Keratinocyte (primary cell): ENCODE data around the gene GRIP1. TPM values are rescaled to one million over a fixed set of nuclear protein-coding genes. Genes with fewer than 3 reads are reported as not detected.
A peak's percentile ranks its signal among the peaks of the same experiment; 100 is the strongest.

Experiments
- DNase-seq: peaks from one replicate; pipeline ENCODE4 v3.0.0-alpha.2; 2011; ENCODE audit warnings: low read depth, missing footprints, low spot score
- FAIRE-seq: peaks from 2 replicates; lab custom pipeline; 2011; peaks lifted over from hg19 to GRCh38; lab: Jason Lieb, UNC
- H2AFZ ChIP-seq: 2 replicates; pipeline ENCODE4 v1.6.0; 2012; ENCODE audit warnings: low read length, control low read depth, inconsistent platforms; ENCODE audit not compliant: control insufficient read depth
- H3K27ac ChIP-seq: 2 replicates; pipeline ENCODE4 v1.5.1; 2011; ENCODE audit warnings: low read length; ENCODE audit not compliant: control insufficient read depth, insufficient read depth
- H3K27me3 ChIP-seq: 3 replicates; pipeline ENCODE4 v1.6.0; 2011; ENCODE audit warnings: low read length; ENCODE audit not compliant: control insufficient read depth, insufficient read depth; ENCODE audit errors: extremely low read depth
- H3K36me3 ChIP-seq, 2 experiments: 2 replicates in 1 of 2; 3 replicates in 1 of 2; pipeline ENCODE4 v1.5.1; 2011; ENCODE audit warnings: low read length in 2 of 2, mild to moderate bottlenecking in 1 of 2; ENCODE audit not compliant: control insufficient read depth in 2 of 2, insufficient read depth in 2 of 2; ENCODE audit errors: extremely low read depth in 1 of 2
- H3K4me1 ChIP-seq: 3 replicates; pipeline ENCODE4 v1.5.1; 2011; ENCODE audit warnings: low read length; ENCODE audit not compliant: control insufficient read depth, insufficient read depth; ENCODE audit errors: extremely low read depth
- H3K4me2 ChIP-seq: 3 replicates; pipeline ENCODE4 v1.6.0; 2011; ENCODE audit warnings: low read depth, low read length; ENCODE audit not compliant: control insufficient read depth, insufficient read depth; ENCODE audit errors: extremely low read depth
- H3K4me3 ChIP-seq, 3 experiments: fragments of 200-600 bp in 1 of 3; sonication (generic) in 1 of 3; 2 replicates in 2 of 3; 3 replicates in 1 of 3; pipeline ENCODE4 v1.5.1; 2011 to 2016; ENCODE audit warnings: low read length in 3 of 3, mild to moderate bottlenecking in 3 of 3, control low read depth in 2 of 3, inconsistent platforms in 1 of 3, low read depth in 1 of 3, mixed read lengths in 1 of 3, mixed run types in 1 of 3, moderate library complexity in 1 of 3; ENCODE audit not compliant: control insufficient read depth in 2 of 3, insufficient read depth in 2 of 3; ENCODE audit errors: extremely low read depth in 1 of 3
- H3K79me2 ChIP-seq: 2 replicates; pipeline ENCODE4 v1.6.0; 2012; ENCODE audit warnings: low read length; ENCODE audit not compliant: control insufficient read depth, insufficient read depth
- H3K9ac ChIP-seq: 3 replicates; pipeline ENCODE4 v1.6.0; 2011; ENCODE audit warnings: low read length; ENCODE audit not compliant: control insufficient read depth, insufficient read depth; ENCODE audit errors: extremely low read depth
- H3K9me1 ChIP-seq: 3 replicates; pipeline ENCODE4 v1.6.0; 2011; ENCODE audit warnings: low read length; ENCODE audit not compliant: control insufficient read depth, insufficient read depth; ENCODE audit errors: extremely low read depth
- H3K9me3 ChIP-seq: 2 replicates; pipeline ENCODE4 v1.5.1; 2012; ENCODE audit warnings: low read depth, low read length; ENCODE audit not compliant: control insufficient read depth
- H4K20me1 ChIP-seq: 3 replicates; pipeline ENCODE4 v1.6.0; 2011; ENCODE audit warnings: low read length; ENCODE audit not compliant: control insufficient read depth, insufficient read depth; ENCODE audit errors: extremely low read depth
- CTCF ChIP-seq, 3 experiments: IDR thresholded peaks in 1 of 3; conservative IDR thresholded peaks in 1 of 3; optimal IDR thresholded peaks in 1 of 3; 2 replicates in 2 of 3; 3 replicates in 1 of 3; pipeline versions ENCODE3 to v1.5.1; 2011; ENCODE audit warnings: low read length in 3 of 3, mild to moderate bottlenecking in 3 of 3, moderate library complexity in 2 of 3, control low read depth in 1 of 3, inconsistent platforms in 1 of 3; ENCODE audit not compliant: insufficient read depth in 2 of 3; ENCODE audit errors: extremely low read depth in 1 of 3
- EZH2 ChIP-seq: IDR thresholded peaks from one replicate; pipeline ENCODE4 v1.6.1; 2012; ENCODE audit warnings: inconsistent platforms, mild to moderate bottlenecking, low read length, moderate library complexity
- dilution Hi-C: fragments of 300-500 bp; cut with MboI; formaldehyde crosslinking; loops from one replicate; pipeline ENCODE4 v1.7.0; 2020; ENCODE audit warnings: low sequenced_read_pairs; ENCODE audit not compliant: extremely low pct_ligation_motif_present
- polyA plus RNA-seq, 5 experiments: library from polyadenylated mRNA; depleted of rRNA in 3 of 5; stranded (reverse) in 3 of 5; stranded (forward) in 1 of 5; unstranded in 1 of 5; fragments of >200 nt; gene quantifications; 1 replicate in 1 of 5; 2 replicates in 3 of 5; 3 replicates in 1 of 5; pipeline versions ENCODE4 v1.2.1 to v1.2.3, GENCODE V29; 2011 to 2012; ENCODE audit warnings: missing spikeins in 2 of 5, low read depth in 1 of 5, low replicate concordance in 1 of 5

The GRIP1 gene
- polyA plus RNA-seq, 1 donor (not counting 4 experiments of a cell fraction or from before 2014, with no cell fraction given), result 6.7 TPM

GRCh38 chr12:66665435-66665985 is 13.4 kb downstream of the GRIP1 start:
- DNase-seq (no peak), FAIRE-seq (peak; percentile 77)
- Histone ChIP-seq H3K9me1 (no peaks in the 10 kb centered on the region), H3K27me3 (no peaks in the 10 kb centered on the region), H3K9ac (no peak overlapping the region), H3K27ac (no peak overlapping the region), H3K79me2 (no peaks in the 10 kb centered on the region), H3K9me3 (no peaks in the 10 kb centered on the region), H2AFZ (no peak overlapping the region), H3K36me3 (no peaks in the 10 kb centered on the region), H3K4me2 (no peak overlapping the region), H4K20me1 (no peaks in the 10 kb centered on the region), H3K4me3 (no peak overlapping the region), H3K4me1 (peaks cover 28% of the 10 kb centered on the region)
- dilution Hi-C loops, result no loop called here
- no peak for TF ChIP-seq EZH2
- no peak for TF ChIP-seq CTCF (optimal IDR thresholded peaks at IDR 0.05 in 1 of 3, IDR thresholded peaks at IDR 0.05 in 1 of 3, conservative IDR thresholded peaks at IDR 0.05 in 1 of 3; ENCODE audit: extremely low read depth in 1 of 3, insufficient read depth in 2 of 3, low read length in 3 of 3)

- no peak overlapping the region for H3K27ac ChIP-seq
- no peaks in the 10 kb centered on the region for H3K9me1 ChIP-seq
- no peak for DNase-seq
- no peaks in the 10 kb centered on the region for H3K27me3 ChIP-seq
- no peak overlapping the region for H3K4me3 ChIP-seq
- FAIRE-seq, result peak; percentile 34
- no peak for TF ChIP-seq CTCF (optimal IDR thresholded peaks at IDR 0.05 in 1 of 3, IDR thresholded peaks at IDR 0.05 in 1 of 3, conservative IDR thresholded peaks at IDR 0.05 in 1 of 3; ENCODE audit: extremely low read depth in 1 of 3, insufficient read depth in 2 of 3, low read length in 3 of 3)
- TF ChIP-seq EZH2, result no peak
- dilution Hi-C loops, result no loop called here
- H3K36me3 ChIP-seq, result no peaks in the 10 kb centered on the region
- no peaks in the 10 kb centered on the region for H3K79me2 ChIP-seq
- H3K4me2 ChIP-seq, result no peak overlapping the region
- no peak overlapping the region for H3K9ac ChIP-seq
- no peak overlapping the region for H2AFZ ChIP-seq
- H3K4me1 ChIP-seq, result peaks cover 28% of the 10 kb centered on the region
- no peaks in the 10 kb centered on the region for H4K20me1 ChIP-seq
- H3K9me3 ChIP-seq, result no peaks in the 10 kb centered on the region
These were observed 14.8 kb downstream of the GRIP1 start for GRCh38 chr12:66664076-66664475.
